SHP77 treated with DMSO at 0.1 percent for 48 hours (cell line): Measurements from ENCODE around the gene RHBDD1.

Experiments used
- DNase-seq: peaks from one replicate; lab custom pipeline; 2025; lab: John Stamatoyannopoulos, UW

Gene RHBDD1, protein sequence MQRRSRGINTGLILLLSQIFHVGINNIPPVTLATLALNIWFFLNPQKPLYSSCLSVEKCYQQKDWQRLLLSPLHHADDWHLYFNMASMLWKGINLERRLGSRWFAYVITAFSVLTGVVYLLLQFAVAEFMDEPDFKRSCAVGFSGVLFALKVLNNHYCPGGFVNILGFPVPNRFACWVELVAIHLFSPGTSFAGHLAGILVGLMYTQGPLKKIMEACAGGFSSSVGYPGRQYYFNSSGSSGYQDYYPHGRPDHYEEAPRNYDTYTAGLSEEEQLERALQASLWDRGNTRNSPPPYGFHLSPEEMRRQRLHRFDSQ

DNA sequence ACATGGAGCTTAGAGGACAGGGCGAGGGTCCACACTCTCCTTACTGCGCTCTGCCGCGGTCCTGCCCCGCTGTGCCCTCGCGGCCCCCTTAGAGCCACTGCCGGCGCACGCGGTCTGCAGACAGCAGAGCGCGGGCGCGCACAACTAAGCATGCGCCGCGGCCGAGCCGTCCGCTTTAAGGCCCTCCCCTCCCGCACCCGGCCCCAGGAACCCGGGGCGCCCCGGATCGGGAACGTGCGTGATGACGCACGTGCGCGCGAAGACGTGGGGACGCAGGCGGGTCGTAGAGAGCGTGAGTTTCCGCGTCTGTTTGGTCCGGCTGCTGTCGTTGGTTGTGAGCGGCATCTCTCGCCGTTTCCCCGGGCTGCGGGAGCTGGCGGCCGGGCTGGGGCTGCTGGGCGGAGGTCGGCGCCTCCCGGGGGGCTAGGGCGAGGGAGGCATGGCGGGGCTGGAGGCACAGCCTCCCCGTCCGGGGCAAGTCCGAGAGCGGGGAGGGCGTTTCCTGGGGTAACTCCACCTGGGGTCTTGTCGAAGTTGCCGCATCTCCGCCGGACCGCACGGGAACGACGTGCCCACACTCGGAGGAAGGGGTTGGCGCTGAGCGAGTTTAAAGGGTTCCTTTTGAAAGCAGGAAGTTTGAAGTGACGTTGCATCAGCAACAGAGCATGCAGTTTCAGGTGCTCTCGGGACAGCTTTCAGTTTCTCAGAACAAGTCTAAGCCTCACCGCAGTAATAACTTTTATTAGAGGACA lies at the start of gene RHBDD1:
TSS of gene RHBDD1 (plus strand) at position 259 of the 752 bp plus-strand sequence. CDS start 28,640 bp downstream, outside the sequence.
- DNase-seq = peak; percentile 90

DNA sequence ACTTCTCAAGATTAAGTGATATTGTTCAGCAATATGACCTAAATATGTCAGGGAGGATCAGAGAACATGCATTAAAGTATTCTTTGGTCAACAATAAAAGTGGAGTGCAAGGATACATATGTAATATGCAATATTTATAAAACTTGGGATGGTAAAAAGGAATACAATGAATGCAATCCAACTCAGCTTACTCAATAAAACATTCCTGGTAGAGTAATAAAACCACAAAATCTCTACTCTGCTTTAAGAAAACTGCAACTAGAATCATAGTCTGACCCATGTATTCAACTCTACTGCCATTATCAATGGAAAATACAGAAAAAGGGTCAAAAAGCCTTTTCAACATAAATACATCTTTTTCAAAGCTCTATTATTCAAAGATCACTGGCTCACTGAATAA lies 47.8 kb upstream of the RHBDD1 start:
- no peak for DNase-seq

DNA sequence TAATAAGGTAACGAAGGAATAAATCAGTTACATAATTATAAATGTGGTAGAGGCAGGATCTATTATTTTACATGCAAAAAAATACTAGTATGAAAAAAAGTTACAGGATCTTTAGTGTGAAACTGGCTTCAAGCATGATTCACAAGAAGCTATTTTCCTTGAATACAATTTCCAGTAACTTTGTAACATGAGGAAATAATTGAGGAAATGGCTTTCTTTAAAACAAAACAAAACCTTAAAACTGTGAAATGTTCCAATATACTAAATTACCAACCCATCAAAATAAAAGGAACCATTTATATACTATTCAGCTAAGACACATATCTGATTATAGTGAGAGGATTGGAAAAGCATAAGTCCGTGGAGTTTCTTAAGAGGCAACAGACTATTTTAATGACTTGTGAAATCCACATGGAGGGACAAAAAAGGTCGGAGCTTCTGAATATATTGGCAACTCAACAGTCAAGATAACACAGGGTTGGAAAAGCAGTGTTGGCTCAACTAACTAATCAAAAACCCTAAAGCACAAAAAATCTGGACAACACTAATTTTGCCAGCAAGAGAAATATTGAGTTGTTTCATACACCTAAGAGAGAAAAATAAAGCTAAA lies 46.9 kb upstream of the RHBDD1 start:
- DNase-seq = no peak

DNA sequence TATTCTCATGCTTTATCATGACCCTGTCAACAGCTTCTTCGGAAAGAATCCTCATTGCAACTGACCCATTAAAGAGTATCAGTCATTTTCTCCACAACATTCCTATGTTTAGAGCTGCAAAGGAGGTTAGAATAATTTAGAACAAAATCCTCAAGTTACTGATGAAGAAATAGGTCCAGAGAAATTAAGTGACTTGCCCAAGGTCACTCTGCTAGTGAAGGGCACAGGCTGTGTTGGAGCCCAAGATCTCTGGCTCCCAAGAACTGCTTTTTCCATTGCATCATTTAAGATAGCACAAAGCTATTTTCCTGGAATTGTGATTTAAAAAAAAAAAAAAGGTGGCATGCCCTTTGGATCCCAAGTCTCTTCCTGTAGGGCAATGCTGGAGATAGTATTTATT lies 45.8 kb upstream of the RHBDD1 start:
- no peak for DNase-seq

DNA sequence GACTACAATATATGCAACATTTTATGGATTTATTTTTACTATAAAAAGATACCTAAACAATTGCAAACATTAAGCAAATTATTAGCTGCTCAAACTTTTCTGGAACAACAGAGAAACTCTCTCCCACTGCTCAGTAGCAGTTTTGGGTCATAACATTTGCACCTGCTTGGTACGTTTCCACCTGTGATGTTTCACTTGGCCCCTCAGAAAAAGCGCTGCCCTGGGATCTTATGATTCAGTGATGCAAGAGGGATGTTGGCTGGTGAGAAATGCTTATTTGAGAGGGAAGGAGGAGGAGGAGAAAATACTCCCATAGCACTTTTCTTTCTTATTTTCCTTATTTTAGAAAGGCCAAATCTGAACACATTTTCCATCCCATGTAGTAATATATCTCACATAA lies 45.4 kb upstream of the RHBDD1 start:
- no peak for DNase-seq

DNA sequence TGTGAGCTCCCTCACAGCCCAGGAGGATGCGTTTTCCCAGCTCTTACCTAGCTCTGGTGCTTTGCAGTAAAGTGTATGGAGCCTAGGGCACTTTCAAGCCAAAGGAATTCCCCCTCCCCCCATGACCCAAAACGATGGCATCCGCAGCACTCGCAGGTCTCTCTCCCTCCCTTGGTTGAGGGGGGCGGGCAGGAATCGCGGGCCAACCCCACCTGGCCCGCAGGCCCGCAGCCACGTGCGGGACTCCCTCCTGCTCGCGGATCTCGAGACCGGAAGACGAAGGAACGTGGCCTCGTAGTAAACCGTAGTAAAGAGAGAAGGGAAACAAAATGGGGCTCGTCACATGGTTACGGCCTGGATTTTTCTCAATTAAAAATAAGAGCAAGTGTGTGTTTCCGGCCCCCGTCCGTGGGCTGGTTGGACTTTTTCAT lies 44.8 kb upstream of the RHBDD1 start:
- DNase-seq = peak; percentile 42

DNA sequence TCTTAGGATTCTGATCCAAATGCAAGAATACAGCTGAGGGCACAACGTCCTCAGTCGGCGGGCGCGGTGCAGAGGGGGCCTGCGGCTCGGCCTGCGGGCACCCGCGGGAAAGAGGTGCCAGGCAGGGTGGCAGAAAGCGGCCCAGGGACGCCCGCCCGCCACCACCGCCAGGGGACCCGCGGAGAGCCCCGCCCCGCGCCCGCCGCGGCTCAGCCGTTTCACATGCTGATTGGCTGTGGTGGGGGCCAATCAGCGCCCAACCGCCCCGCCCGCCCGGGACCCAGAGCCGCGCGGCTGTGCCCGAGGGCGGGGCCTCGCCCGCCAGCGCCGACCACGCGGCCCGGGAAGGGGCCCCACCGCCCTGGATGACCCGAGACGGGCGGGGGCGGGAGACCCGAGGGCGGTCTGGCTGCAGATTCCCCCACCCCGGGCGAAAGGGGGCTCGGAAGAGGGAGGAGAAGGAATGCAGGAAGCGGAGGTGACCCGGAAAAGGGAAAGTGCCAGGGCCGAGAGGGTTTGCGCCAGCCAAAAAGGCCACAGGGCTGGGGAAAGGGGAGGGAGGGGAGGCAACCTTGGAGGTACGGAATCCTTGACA lies 44.3 kb upstream of the RHBDD1 start:
- DNase-seq = peak; percentile 42

DNA sequence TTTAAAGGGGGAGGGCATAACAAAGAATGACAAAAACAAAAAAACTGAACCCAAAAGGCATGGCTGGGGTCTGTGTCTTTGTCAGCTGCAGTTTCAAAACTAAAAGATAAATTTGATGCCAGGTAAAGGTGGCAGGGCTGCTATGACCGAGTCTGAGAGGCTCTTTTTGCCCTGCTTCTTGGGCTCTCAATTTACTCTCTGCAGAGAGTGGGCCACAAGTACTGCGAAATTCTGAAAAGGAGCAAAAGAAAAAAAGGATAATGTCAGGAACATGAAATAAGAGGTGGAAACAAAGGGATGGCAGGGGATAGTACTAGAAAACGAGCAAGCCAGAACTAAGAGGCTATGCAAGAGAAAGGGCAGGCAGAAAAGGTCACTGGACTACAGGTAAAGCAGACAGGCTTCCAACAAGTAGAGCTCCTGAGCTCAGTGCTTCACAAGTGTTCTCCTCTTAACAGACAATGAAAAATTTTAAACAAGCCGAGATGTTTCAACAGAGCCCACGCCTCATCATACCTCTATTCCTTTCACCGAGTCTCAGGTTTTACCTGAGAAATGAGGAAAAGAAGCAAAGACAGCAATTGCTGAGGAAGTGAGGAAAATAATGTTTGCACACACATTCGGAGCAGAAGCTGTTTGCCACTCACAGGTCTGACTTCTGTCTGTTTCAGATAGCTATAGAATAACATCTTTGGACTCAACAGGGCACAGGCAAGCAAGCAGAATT lies 43.5 kb upstream of the RHBDD1 start:
- peak; percentile 13 for DNase-seq

DNA sequence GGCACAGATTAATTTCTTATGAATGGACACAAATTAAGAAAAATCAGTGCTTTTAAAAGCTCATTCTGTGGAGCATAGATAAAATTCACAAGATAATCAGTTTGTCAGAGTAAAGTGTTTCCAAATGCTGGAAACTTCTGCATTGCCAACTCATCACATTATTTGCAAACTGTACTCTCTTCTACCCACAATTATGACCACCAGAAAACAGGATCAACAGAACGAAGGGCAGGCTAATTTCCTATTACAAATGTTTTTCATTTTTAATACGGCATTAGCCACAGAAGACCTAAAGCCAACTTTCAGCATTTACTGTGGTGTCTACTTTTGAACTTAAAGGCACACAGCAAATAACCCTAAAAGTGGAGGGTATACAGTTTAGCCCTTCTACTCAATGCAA lies 42.2 kb upstream of the RHBDD1 start:
- DNase-seq = no peak

DNA sequence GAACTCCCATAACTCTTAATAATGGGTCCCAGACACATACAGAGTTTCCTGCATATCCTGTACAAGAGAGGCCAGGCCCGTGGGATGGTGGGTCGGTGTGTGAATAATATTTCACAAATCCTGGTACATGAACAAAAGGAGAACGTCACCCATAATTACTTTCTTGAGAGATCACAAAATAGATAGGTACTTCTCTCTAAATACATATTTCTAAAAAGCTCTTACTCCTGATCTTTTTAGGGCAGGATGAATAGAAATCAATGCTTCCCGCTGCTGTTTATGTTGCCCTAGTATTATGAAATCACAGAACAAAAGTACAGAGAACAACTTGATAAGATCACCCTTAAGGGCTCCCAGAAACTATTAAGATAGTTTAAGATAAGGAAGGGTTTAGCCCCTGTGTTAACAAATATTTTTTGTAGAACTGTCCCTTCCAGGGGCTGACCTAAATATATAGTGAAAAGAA lies 41.6 kb upstream of the RHBDD1 start:
- no peak for DNase-seq

DNA sequence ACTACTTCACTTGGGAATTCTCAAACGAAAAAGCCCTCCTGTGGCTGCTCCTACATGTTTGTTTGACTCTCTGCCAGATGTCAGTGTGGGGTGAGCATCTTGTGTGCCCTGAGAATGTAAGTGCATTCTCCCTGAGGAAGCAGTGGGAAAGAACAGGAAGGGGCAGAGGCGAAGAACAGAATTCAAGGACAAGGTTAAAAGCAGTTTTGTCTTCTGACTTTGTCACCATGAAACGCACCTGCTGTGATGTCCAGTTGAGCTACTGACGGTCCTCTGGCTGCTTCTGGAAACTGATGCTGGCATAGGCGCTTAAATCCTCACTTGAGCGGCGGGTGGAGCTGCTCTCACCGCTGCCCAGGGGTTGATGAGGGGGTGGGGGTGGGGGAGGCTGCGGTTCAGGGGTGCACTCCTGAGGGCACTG lies 41.1 kb upstream of the RHBDD1 start:
- no peak for DNase-seq

DNA sequence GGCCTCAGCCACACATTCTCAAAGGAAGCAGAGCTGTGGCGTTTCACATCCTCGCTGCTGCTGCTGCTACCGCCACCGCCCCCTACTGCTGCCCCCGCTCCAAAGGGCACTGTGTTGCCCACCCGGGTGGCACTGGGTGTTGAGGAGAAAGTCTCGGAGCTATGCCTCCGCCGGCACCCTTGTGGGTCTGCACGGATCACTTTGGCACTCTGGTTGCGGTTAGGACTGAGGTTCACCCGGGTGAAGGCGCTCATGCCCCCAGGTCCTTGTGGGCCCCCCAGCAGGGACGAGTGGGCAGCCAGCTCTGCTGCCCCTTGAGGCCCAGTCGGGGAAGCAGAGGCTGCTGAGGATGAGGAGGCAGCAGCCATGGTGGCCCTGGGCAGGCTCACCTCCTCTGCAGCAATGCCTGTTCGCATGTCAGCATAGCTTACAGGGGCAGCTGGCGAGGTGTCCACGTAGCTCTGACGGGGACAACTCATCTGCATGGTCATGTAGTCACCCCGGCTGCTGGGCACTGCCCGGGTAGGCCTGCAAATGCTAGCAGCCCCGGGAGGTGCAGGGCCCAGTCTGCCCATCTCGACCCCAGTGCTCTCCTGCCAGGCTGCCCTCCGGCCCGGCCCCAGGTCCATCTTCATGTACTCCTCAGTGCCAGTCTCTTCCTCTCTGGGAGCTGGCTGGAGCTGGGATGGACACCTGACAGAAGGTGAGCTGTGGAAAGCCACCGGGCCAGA lies 40.4 kb upstream of the RHBDD1 start:
- DNase-seq = no peak

DNA sequence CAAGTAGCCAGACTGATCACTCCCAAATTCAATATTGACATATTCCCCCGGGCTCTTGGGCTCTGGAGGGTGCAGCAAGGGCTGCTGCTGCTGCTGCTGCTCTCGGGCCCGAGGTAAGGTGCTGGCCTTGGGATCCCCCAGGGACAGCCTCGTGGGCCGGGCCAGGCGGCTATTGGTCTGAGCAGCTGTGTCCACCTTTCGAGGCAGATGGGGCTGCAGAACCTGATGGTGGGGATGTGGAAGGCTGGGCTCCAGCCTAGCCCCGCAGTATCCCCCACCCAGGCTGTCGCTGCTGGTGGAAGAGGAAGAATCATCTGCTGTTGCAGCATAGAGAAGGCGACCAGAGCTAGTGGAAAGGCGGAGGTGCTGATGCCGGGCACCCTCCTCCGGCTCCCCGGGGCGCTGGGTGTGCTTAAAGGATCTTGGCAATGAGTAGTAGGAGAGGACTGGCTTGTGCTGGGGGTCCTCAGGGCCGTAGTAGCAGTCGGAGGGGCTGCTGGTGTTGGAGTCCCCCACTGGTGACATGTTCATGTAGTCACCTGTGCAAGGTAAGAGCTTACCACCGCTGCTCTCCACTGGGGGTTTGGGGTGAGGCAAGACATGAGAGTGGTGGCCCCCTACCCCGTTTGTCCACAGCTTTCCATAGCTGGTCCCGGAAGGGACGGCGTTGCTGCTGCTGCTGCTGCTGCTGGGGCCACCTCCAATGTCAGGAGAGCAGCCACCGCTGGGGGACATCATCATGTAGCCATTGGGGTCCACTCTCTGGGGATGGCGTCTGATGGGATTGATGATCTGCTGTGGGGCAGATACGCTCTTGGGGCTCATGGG lies 39.6 kb upstream of the RHBDD1 start:
- DNase-seq = no peak

DNA sequence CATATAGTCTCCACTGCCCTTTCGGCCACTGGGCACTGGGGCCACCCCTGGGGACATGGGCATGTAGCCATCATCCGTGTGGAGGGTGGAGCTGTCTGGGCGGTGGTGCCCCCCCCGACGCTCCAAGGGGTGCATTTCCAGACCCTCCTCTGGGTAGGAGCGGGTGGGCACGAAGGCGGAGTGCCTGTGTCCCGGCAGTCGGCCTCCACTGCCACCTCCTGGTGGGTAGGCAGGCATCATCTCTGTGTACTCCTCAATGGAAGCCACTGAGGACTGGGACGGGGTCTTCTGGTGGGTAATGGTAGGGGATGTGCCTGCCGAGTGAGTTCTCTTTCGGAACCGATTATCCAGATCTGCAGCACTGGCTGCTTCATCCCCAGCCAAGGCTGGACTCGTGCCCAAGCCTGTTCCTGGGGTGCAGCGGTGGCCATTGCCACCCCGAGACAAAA lies 39.0 kb upstream of the RHBDD1 start:
- DNase-seq = no peak

DNA sequence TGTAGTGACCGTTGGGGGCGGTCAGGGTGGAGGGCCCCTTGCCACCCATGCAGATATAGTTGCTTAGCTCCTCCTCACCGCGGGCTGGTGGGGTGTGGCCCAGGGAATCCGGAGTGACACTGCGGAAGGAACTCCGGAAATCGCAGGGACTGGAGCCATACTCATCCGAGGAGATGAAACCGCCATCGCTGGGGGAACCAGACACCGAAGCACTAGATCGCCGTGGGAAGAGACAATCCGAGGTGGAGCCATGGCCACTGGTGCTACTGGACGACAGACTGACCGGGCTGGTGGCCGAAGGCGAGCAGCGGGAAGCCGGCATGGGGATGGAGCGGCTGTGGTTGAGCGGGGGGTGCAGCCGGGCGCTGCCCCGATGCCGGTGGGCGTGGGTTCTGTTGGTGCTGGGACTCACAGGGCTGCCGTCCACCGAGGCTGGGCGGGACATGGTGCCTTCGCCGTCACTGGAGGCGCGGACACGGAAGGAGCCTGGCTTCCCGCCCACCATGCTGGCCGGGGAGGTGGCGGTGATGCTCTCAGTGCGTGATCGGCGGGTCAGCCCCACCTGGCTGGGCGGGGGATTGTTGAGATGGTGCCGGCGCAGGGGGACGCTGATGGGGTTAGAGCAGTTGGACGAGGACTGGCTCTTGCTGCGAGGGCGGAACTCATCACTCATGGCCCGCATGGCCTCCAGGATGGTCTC lies 38.4 kb upstream of the RHBDD1 start:
- DNase-seq = no peak

DNA sequence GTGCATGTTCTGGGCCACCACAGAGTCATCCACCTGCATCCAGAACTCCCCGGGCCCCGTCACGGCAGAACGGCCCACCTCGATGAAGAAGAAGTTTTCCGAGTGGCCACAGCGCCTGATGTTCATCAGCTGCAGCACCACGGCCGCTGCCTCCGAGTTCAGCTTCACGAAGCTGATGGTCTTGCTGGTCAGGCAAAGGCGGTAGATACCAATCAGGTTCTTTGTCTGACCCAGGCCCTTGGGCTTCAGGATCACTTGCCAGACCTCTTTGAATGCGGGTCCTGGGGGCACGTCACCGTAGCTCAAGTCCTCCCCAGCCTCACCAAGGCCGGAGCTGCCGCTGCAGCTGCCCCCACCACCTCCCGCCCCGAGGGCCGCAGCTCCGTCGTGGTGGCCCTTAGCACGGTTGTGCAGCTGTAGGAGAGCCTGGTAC lies 37.8 kb upstream of the RHBDD1 start:
- DNase-seq = no peak

DNA sequence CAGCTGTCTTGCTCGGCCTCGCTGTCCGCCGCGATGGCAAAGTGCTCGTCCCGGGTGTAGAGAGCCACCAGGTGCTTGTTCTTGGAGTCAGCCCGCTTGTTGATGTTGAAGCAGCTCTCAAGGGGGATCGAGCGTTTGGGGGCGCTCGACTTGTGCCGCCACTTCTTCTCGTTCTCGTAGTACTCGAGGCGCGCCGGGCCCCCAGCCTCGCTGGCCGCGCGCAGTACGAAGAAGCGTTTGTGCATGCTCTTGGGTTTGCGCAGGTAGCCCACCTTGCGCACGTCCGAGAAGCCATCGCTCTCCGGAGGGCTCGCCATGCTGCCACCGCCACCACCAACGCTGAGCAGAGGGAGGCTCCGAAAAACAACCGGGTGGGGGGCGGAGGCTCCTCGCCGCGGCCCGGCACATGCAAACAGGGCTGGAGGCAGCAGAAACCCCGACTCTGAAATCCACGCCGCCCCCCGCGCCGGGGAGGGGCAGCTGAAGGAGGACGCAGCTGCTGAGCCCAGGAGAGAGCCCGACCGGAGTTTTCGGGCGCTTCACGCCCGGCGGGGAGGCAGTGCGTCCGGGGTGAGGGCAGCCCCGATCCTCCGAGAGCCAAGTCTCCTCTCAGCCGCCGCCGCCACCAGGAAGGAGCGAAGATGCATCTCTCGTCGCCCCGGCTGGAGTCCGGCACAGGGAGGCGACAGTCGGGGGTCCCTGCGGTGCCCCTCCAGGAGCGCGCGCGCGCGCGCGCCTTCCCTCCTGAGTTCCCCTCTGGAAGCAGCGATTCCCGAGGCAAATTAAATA lies 37.2 kb upstream of the RHBDD1 start:
- peak; percentile 15 for DNase-seq

DNA sequence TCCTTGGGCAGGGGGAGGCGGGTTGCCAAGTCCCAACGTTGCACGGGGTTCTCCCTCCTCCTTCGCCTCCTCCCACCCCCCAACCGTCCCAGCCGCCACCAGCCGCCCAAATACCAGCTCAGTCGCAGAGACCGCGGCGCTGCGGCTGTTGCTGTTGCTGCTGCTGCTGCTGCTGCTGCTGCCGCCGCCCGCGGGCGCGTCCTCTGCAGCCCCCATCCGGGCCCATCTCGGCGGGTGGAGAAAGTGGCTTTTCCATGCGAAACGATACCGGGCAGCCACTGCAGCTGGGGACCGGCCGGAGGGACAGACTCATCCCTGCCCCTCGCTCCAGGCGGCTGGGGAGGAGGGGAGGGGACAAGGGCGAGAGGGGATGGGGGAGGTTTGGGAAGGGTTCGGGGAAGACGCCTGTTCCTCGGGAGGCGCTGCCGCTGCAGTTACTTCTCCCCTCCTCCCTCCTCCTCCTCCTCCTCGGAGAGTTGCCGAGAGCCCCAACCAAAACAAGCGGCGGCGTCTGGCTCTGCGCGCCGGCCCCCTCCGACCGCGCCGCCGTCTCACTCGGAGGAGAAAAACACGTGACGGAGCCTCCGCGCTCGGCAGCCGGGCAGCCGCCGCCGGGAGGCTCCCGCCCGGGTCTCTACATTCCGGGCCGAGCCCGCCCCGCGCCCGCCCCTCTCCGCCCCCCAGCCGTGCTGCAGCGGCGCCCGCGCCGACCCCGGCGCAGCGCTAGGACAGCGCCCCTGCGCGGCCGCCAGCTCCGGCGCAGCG lies 36.5 kb upstream of the RHBDD1 start, which contains the start of gene IRS1:
TSS of gene IRS1 (minus strand) at position 610 of the 765 bp plus-strand sequence. CDS start 1,082 bp downstream, outside the sequence.
- no peak for DNase-seq
